OCI-LY7 (cell line): Measurements from ENCODE around the gene PIK3R6. TPM values are rescaled to one million over a fixed set of nuclear protein-coding genes. Genes with fewer than 3 reads are reported as not detected.

Source experiments
- BruUV-seq: library from RNA; stranded (reverse); fragments of 400-500 nt; replicated peaks from 2 replicates; lab custom pipeline; 2021; lab: Mats Ljungman, UMichigan
- CTCF ChIA-PET: fragments of 300-600 bp; sonication (Branson Sonifier 250); formaldehyde crosslinking; loops from one replicate; lab custom pipeline; 2022; ENCODE audit warnings: antibody characterized with exemption; ENCODE audit not compliant: unreplicated experiment; lab: Charles Lee
- POLR2A ChIA-PET: fragments of 300-600 bp; sonication (Branson Sonifier 250); formaldehyde crosslinking; loops from one replicate; lab custom pipeline; 2022; ENCODE audit warnings: antibody characterized with exemption; lab: Charles Lee
- DNase-seq: peaks from one replicate; pipeline ENCODE4 v3.0.0-alpha.2; 2015; ENCODE audit warnings: low spot score
- H2AFZ ChIP-seq: fragments of 200-600 bp; sonication (generic), shearing (Covaris generic); 2 replicates; pipeline ENCODE4 v1.6.1; 2014; ENCODE audit warnings: mild to moderate bottlenecking, antibody characterized with exemption, low read length, moderate library complexity
- H3K27ac ChIP-seq: fragments of 200-600 bp; sonication (generic); 2 replicates; pipeline ENCODE4 v1.5.1; 2014; ENCODE audit warnings: mixed run types, low read depth, mild to moderate bottlenecking, moderate library complexity, low read length, inconsistent platforms; ENCODE audit not compliant: poor library complexity, severe bottlenecking
- H3K36me3 ChIP-seq: fragments of 200-600 bp; sonication (generic); 2 replicates; pipeline ENCODE4 v1.6.1; 2014; ENCODE audit warnings: mild to moderate bottlenecking, antibody characterized with exemption, low read length, moderate library complexity, mixed read lengths; ENCODE audit not compliant: insufficient read depth
- H3K4me1 ChIP-seq: fragments of 200-600 bp; sonication (generic); 2 replicates; pipeline ENCODE4 v1.5.1; 2014; ENCODE audit warnings: mild to moderate bottlenecking, low read length; ENCODE audit not compliant: insufficient read depth, poor library complexity, severe bottlenecking
- H3K4me2 ChIP-seq: fragments of 200-600 bp; sonication (generic); 2 replicates; pipeline ENCODE4 v1.6.1; 2014; ENCODE audit warnings: mild to moderate bottlenecking, low read length
- H3K4me3 ChIP-seq: fragments of 200-600 bp; sonication (generic); 2 replicates; pipeline ENCODE4 v1.5.1; 2014; ENCODE audit warnings: mild to moderate bottlenecking, low read depth, low read length; ENCODE audit not compliant: poor library complexity, severe bottlenecking
- H3K79me2 ChIP-seq: fragments of 200-600 bp; sonication (generic); 2 replicates; pipeline ENCODE4 v1.6.1; 2016; ENCODE audit warnings: low read depth, mild to moderate bottlenecking, low read length, moderate library complexity, mixed read lengths; ENCODE audit not compliant: insufficient read depth
- H3K9me2 ChIP-seq: fragments of 200-600 bp; sonication (generic); 2 replicates; pipeline ENCODE4 v1.6.1; 2016; ENCODE audit warnings: mild to moderate bottlenecking, low read length, mixed read lengths; ENCODE audit not compliant: insufficient read depth
- H3K9me3 ChIP-seq: fragments of 200-600 bp; sonication (generic); 2 replicates; pipeline ENCODE4 v1.6.1; 2014; ENCODE audit warnings: mild to moderate bottlenecking, mixed run types, low read length, mixed read lengths
- H4K20me1 ChIP-seq: fragments of 200-600 bp; sonication (generic); 2 replicates; pipeline ENCODE4 v1.6.1; 2014; ENCODE audit warnings: mild to moderate bottlenecking, antibody characterized with exemption, low read length, moderate library complexity, mixed read lengths; ENCODE audit not compliant: insufficient read depth
- EZH2phosphoT487 ChIP-seq: fragments of 200-600 bp; sonication (generic); IDR thresholded peaks from 2 replicates; pipeline ENCODE4 v1.6.1; 2018; ENCODE audit warnings: low read depth, borderline replicate concordance, mild to moderate bottlenecking, mixed run types, antibody characterized with exemption, low read length, moderate library complexity, mixed read lengths
- intact Hi-C: fragments of 100-400 bp; cut with micrococcal nuclease; formaldehyde crosslinking; loops from one replicate; pipeline ENCODE4 v1.10.0; 2022; ENCODE audit not compliant: unreplicated experiment
- total RNA-seq, 2 experiments: library from RNA; depleted of rRNA in 1 of 2; stranded (reverse); fragments of >200 nt in 1 of 2; shearing (Covaris generic) in 1 of 2; gene quantifications; 2 replicates each; pipeline ENCODE4 v1.2.3, GENCODE V29; 2014 to 2022
- TF ChIP-seq, protein P1 (sequence below): fragments of 200-600 bp; sonication (generic); conservative IDR thresholded peaks from 2 replicates; pipeline ENCODE4 v1.5.1; 2014; ENCODE audit warnings: mild to moderate bottlenecking, antibody characterized with exemption, low read length, moderate library complexity, mixed read lengths

Gene PIK3R6
- total RNA-seq, 2 experiments from 2014 or later = not detected

DNA sequence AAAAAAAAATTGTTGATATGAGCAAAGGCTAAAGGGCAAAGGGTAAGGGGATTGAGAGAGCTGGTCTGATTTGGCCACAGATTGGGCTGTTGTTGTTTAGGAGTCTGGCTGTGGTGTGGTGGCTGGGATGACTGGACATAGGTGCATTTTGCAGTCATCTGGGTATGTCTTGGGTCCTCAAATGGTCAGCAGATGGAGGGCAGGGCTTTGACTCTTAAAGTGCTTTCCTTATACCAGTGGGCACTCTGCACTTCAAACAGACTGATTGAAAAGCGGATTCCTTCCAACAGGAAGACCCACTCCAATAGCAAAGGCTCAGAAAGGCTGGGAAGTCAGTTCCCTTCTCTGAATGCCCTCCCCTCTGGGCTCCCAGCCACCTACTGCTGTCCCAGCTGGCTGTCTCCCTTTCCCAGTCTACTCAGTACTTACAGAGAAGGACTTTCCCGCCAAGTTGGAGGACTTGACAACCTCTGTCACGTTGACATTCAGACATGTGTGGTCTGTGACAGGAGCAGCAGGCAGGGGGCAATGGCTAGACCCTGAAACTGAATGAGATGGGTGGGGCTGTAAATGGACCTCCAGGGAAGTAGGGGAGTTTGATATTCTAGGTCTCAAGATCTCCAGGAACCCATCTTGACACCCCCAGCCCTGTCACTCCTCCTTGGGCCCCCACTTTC, 48.7 kb downstream of the PIK3R6 start:
- no peak overlapping the region for H3K4me3 ChIP-seq
- H3K4me2 ChIP-seq = no peak overlapping the region
- no TSS peak for BruUV-seq
- DNase-seq = no peak
- no peaks in the 10 kb centered on the region for H3K9me3 ChIP-seq
- intact Hi-C loops = no loop called here
- H3K27ac ChIP-seq = no peak overlapping the region
- H3K4me1 ChIP-seq = no peaks in the 10 kb centered on the region
- no peaks in the 10 kb centered on the region for H3K79me2 ChIP-seq
- ChIA-PET CTCF (no interaction called here), POLR2A (no interaction called here)
- no peaks in the 10 kb centered on the region for H3K36me3 ChIP-seq
- no peak overlapping the region for H2AFZ ChIP-seq
- no peak for TF ChIP-seq EZH2phosphoT487
- TF ChIP-seq, protein P1, sequence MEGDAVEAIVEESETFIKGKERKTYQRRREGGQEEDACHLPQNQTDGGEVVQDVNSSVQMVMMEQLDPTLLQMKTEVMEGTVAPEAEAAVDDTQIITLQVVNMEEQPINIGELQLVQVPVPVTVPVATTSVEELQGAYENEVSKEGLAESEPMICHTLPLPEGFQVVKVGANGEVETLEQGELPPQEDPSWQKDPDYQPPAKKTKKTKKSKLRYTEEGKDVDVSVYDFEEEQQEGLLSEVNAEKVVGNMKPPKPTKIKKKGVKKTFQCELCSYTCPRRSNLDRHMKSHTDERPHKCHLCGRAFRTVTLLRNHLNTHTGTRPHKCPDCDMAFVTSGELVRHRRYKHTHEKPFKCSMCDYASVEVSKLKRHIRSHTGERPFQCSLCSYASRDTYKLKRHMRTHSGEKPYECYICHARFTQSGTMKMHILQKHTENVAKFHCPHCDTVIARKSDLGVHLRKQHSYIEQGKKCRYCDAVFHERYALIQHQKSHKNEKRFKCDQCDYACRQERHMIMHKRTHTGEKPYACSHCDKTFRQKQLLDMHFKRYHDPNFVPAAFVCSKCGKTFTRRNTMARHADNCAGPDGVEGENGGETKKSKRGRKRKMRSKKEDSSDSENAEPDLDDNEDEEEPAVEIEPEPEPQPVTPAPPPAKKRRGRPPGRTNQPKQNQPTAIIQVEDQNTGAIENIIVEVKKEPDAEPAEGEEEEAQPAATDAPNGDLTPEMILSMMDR = no peak
- no peaks in the 10 kb centered on the region for H3K9me2 ChIP-seq
- H4K20me1 ChIP-seq = no peaks in the 10 kb centered on the region

GRCh38 chr17:8818047-8818446, 49.4 kb downstream of the PIK3R6 start:
- no peak overlapping the region for H3K4me3 ChIP-seq
- TF ChIP-seq EZH2phosphoT487 = no peak
- TF ChIP-seq, protein P1 = no peak
- no peak overlapping the region for H3K4me2 ChIP-seq
- ChIA-PET POLR2A (no interaction called here), CTCF (no interaction called here)
- no peaks in the 10 kb centered on the region for H3K36me3 ChIP-seq
- no peak overlapping the region for H2AFZ ChIP-seq
- no peak overlapping the region for H3K27ac ChIP-seq
- DNase-seq = no peak
- H3K9me2 ChIP-seq = no peaks in the 10 kb centered on the region
- no peaks in the 10 kb centered on the region for H4K20me1 ChIP-seq
- no TSS peak for BruUV-seq
- H3K9me3 ChIP-seq = no peaks in the 10 kb centered on the region
- intact Hi-C loops = no loop called here
- no peaks in the 10 kb centered on the region for H3K4me1 ChIP-seq
- no peaks in the 10 kb centered on the region for H3K79me2 ChIP-seq

DNA sequence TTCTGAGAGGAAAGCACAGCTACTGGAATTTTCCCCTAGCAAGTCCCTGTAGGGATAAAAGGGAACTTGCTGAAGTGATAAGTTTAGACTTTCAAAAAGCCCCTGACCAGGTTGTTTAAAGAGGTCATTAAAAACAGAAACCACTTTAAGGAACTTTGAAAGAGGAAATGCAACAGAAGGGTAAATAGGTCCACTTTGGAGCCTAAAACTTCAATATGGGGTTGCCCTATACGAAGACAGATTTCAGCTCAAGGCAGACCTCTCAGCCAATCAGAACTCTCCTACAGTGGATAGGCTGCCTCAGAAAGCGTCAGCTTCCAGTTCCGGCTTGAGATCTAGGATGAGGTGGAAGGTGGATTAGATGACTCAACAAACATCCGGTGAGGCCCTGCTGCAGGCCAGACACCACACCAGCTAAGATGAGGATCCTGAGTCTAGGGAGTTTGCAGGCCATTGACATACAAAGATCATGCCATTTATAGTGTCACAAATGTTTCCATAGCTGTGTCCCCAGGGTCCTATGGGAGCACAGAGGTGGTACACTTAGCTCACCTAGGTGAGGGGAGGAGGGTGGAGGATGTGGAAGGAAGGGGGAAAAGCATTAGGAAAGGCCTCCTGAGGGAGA, 60.4 kb downstream of the PIK3R6 start:
- TF ChIP-seq, protein P1 = no peak
- no peak for TF ChIP-seq EZH2phosphoT487
- Histone ChIP-seq H3K9me2 (no peaks in the 10 kb centered on the region), H3K27ac (peak overlapping the region; percentile 23), H4K20me1 (no peaks in the 10 kb centered on the region), H3K9me3 (0 out of 2 replicates have a peak, but pooled peaks cover 5% of the 10 kb centered on the region), H3K4me3 (no peak overlapping the region), H2AFZ (peak overlapping the region; percentile 69), H3K4me2 (0 out of 2 replicates have a peak overlapping the region, but pooled peaks have one; percentile 14), H3K36me3 (no peaks in the 10 kb centered on the region), H3K79me2 (no peaks in the 10 kb centered on the region), H3K4me1 (peaks cover 15% of the 10 kb centered on the region)
- ChIA-PET POLR2A (interaction anchor here (0.5 kb wide), 1 partner anchor 602 kb away, joined by 4 read pairs; no protein-coding TSS in a partner anchor), CTCF (no interaction called here)
- no TSS peak for BruUV-seq
- intact Hi-C loops = no loop called here
- DNase-seq = peak; percentile 60
